ENCODE results near the gene RAP1GAP2.

GRCh38 chr17:2926019-2926650 is 129.9 kb downstream of the RAP1GAP2 start:
- no peak for TF ChIP-seq CTCF (conservative IDR thresholded peaks at IDR 0.05; ENCODE audit: low read length)
- TF ChIP-seq EZH2phosphoT487 (IDR thresholded peaks at IDR 0.05; ENCODE audit: borderline replicate concordance, low read depth, low read length), result no peak
